ENCODE data around the gene CHST15. TPM values are rescaled to one million over a fixed set of nuclear protein-coding genes. Genes with fewer than 3 reads are reported as not detected.

The CHST15 gene, protein sequence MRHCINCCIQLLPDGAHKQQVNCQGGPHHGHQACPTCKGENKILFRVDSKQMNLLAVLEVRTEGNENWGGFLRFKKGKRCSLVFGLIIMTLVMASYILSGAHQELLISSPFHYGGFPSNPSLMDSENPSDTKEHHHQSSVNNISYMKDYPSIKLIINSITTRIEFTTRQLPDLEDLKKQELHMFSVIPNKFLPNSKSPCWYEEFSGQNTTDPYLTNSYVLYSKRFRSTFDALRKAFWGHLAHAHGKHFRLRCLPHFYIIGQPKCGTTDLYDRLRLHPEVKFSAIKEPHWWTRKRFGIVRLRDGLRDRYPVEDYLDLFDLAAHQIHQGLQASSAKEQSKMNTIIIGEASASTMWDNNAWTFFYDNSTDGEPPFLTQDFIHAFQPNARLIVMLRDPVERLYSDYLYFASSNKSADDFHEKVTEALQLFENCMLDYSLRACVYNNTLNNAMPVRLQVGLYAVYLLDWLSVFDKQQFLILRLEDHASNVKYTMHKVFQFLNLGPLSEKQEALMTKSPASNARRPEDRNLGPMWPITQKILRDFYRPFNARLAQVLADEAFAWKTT
- 27.0 TPM for total RNA-seq

DNA sequence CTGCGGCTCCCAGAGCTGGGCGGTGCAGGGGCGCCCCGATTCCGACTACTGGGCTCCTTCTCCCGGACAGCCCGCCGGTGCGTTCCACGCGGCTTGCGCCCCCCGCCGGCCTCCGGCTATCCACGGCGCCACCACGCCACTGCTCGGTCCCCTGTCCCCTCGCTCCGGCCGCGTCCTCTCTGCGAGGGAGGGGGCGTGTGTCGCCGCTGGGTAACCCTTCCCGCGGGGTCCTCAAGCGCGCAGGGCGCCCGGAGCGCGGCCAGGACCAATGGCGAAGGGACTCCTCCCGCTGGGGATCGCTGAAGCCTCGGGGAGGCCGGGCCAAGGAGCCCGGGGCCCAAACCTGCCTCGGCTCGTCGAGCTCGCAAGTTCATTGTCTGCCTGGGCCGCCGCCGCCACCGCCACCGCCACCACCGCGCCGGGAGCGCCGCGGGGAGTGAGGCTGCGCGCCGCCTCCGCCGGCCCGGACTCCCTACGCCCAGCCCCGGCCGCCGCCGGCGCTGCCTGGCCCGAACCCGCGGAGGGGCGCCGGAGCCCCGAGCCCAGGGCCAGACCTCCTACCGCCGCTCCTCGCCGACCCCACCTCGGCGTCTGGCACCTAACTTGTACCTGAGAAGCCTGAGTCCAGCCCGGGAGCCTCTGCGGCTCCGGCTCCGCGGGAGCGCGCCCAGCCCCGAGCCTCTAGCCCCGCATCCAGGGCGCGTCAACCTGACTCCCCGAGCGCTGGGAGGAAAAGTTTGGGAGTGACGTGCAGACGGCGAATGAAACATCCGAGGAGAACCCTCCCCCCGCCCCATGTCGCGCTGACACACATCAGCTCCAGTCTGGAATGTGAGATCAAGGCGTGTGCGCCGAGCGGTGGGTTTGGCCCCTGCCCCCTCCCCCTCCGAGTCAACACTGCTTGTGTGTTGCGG lies at the start of gene CHST15:
Gene CHST15 (minus strand): TSS at position 739 of the 914 bp plus-strand sequence. CDS start 47,386 bp downstream, outside the sequence.
- Histone ChIP-seq H3K4me1 (peaks cover 40% of the 10 kb centered on the region), H3K9me3 (no peaks in the 10 kb centered on the region), H3K36me3 (no peaks in the 10 kb centered on the region), H3K27ac (peak within 1 kb of the TSS; percentile 86), H3K4me3 (peak within 1 kb of the TSS; percentile 61 to 91), H3K27me3 (no peaks in the 10 kb centered on the region)
- no peak for DNase-seq (ENCODE audit: extremely low spot score in 2 of 2)
- TF ChIP-seq CTCF (IDR thresholded peaks at IDR 0.05) (no peak), POLR2A (IDR thresholded peaks at IDR 0.05) (peak in 1 of 2 donors; percentile 64), POLR2AphosphoS5 (IDR thresholded peaks at IDR 0.05; ENCODE audit: insufficient read depth in 1 of 2, low read depth in 1 of 2) (peak in 1 of 2 donors; percentile 57)
- intact Hi-C loops (cut with DNase I), result loop anchor here (5.0 kb wide), 2 partner anchors 59 to 101 kb away; no protein-coding TSS in a partner anchor

- intact Hi-C loops (cut with DNase I), result no loop called here
- Histone ChIP-seq H3K9me3 (no peaks in the 10 kb centered on the region), H3K4me3 (no peak overlapping the region), H3K27ac (no peak overlapping the region), H3K4me1 (peaks cover 7% of the 10 kb centered on the region), H3K36me3 (no peaks in the 10 kb centered on the region), H3K27me3 (no peaks in the 10 kb centered on the region)
- DNase-seq (ENCODE audit: extremely low spot score in 2 of 2), result no peak
- no peak for TF ChIP-seq POLR2A (IDR thresholded peaks at IDR 0.05)
- no peak for TF ChIP-seq POLR2AphosphoS5 (IDR thresholded peaks at IDR 0.05; ENCODE audit: insufficient read depth in 1 of 2, low read depth in 1 of 2)
- no peak for TF ChIP-seq CTCF (IDR thresholded peaks at IDR 0.05)
Measured at GRCh38 chr10:124142960-124143359, 49.6 kb upstream of the CHST15 start.

DNA sequence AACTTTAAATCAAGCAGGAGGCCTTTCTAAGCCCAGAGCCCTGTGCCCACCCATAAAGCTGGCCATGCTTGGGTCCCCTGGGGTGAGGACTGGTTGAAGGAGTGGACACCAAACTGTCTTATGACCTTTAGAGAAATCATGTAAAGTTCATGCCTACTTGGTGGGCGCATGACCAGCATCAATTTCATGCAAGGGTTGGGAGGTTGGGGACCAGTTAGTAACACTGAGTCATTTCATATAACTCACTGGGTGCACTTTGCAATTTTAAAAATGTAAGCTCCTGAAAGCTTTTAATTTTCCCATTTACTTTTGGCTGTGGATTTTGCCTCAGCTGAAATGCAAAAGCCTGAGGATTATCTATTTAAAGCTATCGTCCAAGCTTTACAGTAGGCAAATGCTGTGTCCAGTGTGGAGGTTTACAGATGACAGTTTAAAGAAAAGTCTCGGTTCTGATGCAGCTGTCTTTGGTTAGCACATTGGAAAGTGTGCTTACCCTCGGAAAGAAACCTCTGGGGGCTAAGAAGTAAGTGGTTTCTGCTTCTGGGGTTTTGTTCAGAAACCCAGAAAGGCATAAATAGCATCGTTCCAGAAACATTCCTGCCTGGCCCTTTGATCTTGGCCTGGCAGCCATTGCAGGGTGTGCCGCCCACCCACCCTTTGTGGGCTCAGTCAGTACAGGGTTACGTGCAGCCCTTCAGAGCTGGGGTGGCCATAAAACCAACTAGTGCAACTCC lies 48.8 kb upstream of the CHST15 start:
- Histone ChIP-seq H3K27ac (no peak overlapping the region), H3K36me3 (no peaks in the 10 kb centered on the region), H3K4me3 (no peak overlapping the region), H3K9me3 (no peaks in the 10 kb centered on the region), H3K27me3 (no peaks in the 10 kb centered on the region), H3K4me1 (peaks cover 7% of the 10 kb centered on the region)
- TF ChIP-seq CTCF (IDR thresholded peaks at IDR 0.05), result no peak
- no peak for TF ChIP-seq POLR2A (IDR thresholded peaks at IDR 0.05)
- TF ChIP-seq POLR2AphosphoS5 (IDR thresholded peaks at IDR 0.05; ENCODE audit: insufficient read depth in 1 of 2, low read depth in 1 of 2), result no peak
- intact Hi-C loops (cut with DNase I), result no loop called here
- no peak for DNase-seq (ENCODE audit: extremely low spot score in 2 of 2)

DNA sequence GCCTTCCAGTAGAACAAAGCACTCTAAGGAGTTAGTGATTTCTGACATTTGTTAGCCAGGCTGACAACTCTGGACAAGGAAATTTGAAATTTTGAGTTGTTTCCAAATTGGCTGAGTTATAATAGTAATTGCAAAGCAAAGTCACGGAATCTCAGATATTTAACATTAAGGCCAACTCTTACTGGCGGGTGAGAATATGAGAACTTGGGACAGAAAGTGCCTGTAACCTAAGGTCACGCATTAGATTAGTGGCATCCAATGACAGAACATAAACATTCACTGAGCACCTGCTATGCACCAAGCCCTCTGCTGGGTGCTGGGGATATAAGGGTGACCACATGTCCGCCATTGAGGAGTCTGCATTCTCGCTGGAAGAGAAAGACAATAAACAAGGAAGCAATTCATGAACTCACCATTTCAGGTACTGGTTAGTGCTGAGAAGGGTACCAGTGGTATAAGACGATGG lies 45.5 kb upstream of the CHST15 start:
- intact Hi-C loops (cut with DNase I), result no loop called here
- H3K27ac ChIP-seq, result no peak overlapping the region
- H3K4me1 ChIP-seq, result no peaks in the 10 kb centered on the region
- no peak for DNase-seq (ENCODE audit: extremely low spot score in 2 of 2)
- TF ChIP-seq POLR2A (IDR thresholded peaks at IDR 0.05) (no peak), CTCF (IDR thresholded peaks at IDR 0.05) (no peak), POLR2AphosphoS5 (IDR thresholded peaks at IDR 0.05; ENCODE audit: insufficient read depth in 1 of 2, low read depth in 1 of 2) (no peak)
- no peaks in the 10 kb centered on the region for H3K36me3 ChIP-seq
- no peak overlapping the region for H3K4me3 ChIP-seq
- H3K27me3 ChIP-seq, result no peaks in the 10 kb centered on the region
- no peaks in the 10 kb centered on the region for H3K9me3 ChIP-seq

All from vagina (tissue), 2 donors.